ENCODE data around the gene ACP1. TPM values are rescaled to one million over a fixed set of nuclear protein-coding genes. Genes with fewer than 3 reads are reported as not detected.

The ACP1 gene
- polyA plus RNA-seq, 2 of the 4 experiments (the other 2 are of a cell fraction): 204 to 338 TPM

DNA sequence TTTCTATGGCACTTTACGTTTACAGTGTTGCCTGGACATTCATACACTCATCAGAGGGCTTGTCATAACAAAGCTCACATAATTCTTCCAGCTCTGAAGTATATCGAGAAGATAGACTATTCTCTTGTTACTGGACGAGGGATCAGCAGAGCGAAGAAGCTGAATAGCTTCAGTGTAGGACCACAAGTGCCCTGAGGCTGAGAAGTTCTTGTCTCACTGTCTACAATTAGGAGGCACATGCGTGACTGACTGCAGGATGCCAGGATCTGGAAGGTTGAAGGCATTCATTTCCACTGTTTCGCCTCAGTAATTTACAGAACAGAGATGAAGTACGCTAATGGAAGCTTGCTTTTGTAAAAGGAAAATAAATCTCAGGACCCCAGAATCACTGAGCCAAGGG, 10.5 kb upstream of the ACP1 start:
- ChIA-PET CTCF (interaction anchor here (1.2 kb wide), 1 partner anchor 34 kb away, joined by 3 read pairs; the partner anchor contains the start of gene ALKAL2), POLR2A (no interaction called here)
- FAIRE-seq: no peak
- TF ChIP-seq CTCF (IDR thresholded peaks at IDR 0.05) (no peak), CBX2 (IDR thresholded peaks at IDR 0.05; ENCODE audit: borderline replicate concordance, low read depth) (no peak), ZNF302 (CRISPR knock-in tag; IDR thresholded peaks at IDR 0.05) (no peak), HMGXB4 (CRISPR knock-in tag; IDR thresholded peaks at IDR 0.05; ENCODE audit: borderline replicate concordance) (no peak), RARB (CRISPR knock-in tag; IDR thresholded peaks at IDR 0.05) (no peak), CBX8 (IDR thresholded peaks at IDR 0.05) (no peak), NPAS2 (CRISPR knock-in tag; IDR thresholded peaks at IDR 0.05; ENCODE audit: borderline replicate concordance) (no peak), KDM1A (IDR thresholded peaks at IDR 0.05; ENCODE audit: low read depth) (no peak), ZC3H11A (IDR thresholded peaks at IDR 0.05) (no peak), JUNB (IDR thresholded peaks at IDR 0.05) (no peak), ESRRA (IDR thresholded peaks at IDR 0.05; ENCODE audit: borderline replicate concordance, low read length) (no peak), POLR2A (IDR thresholded peaks at IDR 0.05; ENCODE audit: low read length) (no peak), MYC (IDR thresholded peaks at IDR 0.05; ENCODE audit: borderline replicate concordance, low read length) (no peak), HOXB5 (CRISPR knock-in tag; IDR thresholded peaks at IDR 0.05) (no peak), CEBPB (IDR thresholded peaks at IDR 0.05) (no peak), RNF2 (IDR thresholded peaks at IDR 0.05; ENCODE audit: borderline replicate concordance, low read depth) (no peak)
- TF ChIP-seq, protein P1, sequence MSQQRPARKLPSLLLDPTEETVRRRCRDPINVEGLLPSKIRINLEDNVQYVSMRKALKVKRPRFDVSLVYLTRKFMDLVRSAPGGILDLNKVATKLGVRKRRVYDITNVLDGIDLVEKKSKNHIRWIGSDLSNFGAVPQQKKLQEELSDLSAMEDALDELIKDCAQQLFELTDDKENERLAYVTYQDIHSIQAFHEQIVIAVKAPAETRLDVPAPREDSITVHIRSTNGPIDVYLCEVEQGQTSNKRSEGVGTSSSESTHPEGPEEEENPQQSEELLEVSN (IDR thresholded peaks at IDR 0.05; ENCODE audit: borderline replicate concordance, low read depth): no peak
- Histone ChIP-seq H3K27ac (no peak overlapping the region), H3K4me3 (no peak overlapping the region), H3K9me3 (peaks cover 41% of the 10 kb centered on the region), H3K4me1 (no peaks in the 10 kb centered on the region), H3K4me2 (no peak overlapping the region)
- no peak for DNase-seq (ENCODE audit: low read depth in 1 of 2, low spot score in 1 of 2)
- ATAC-seq: no peak
- 62% methylated on average over 7 of the region's 7 CpGs for WGBS (ENCODE audit: missing lambda C conversion rate)

GRCh38 chr2:255195-255594, 9.6 kb upstream of the ACP1 start:
- DNase-seq (ENCODE audit: low read depth in 1 of 2, low spot score in 1 of 2) (no peak), FAIRE-seq (no peak), ATAC-seq (no peak)
- TF ChIP-seq SMC3 (IDR thresholded peaks at IDR 0.05) (no peak), NFE2L2 (conservative IDR thresholded peaks at IDR 0.05; ENCODE audit: low read length) (peak; percentile 41), KDM5A (IDR thresholded peaks at IDR 0.05) (no peak), FOSB (CRISPR knock-in tag; IDR thresholded peaks at IDR 0.05) (no peak)
- TF ChIP-seq, protein P1 (IDR thresholded peaks at IDR 0.05; ENCODE audit: borderline replicate concordance, low read depth): no peak
- TF ChIP-seq, protein P2, sequence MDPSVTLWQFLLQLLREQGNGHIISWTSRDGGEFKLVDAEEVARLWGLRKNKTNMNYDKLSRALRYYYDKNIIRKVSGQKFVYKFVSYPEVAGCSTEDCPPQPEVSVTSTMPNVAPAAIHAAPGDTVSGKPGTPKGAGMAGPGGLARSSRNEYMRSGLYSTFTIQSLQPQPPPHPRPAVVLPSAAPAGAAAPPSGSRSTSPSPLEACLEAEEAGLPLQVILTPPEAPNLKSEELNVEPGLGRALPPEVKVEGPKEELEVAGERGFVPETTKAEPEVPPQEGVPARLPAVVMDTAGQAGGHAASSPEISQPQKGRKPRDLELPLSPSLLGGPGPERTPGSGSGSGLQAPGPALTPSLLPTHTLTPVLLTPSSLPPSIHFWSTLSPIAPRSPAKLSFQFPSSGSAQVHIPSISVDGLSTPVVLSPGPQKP (IDR thresholded peaks at IDR 0.05; ENCODE audit: low read depth, low read length): no peak
- no peak overlapping the region for H3K4me3 ChIP-seq
- ChIA-PET POLR2A (no interaction called here), CTCF (interaction anchor here (0.7 to 1.2 kb wide), 2 partner anchors 8 to 33 kb away, joined by 3 read pairs; partner anchors contain the start of gene ALKAL2)
- H3K9me3 ChIP-seq: peaks cover 51% of the 10 kb centered on the region
- H3K4me2 ChIP-seq: no peak overlapping the region
- H3K4me1 ChIP-seq: no peaks in the 10 kb centered on the region
- WGBS (ENCODE audit: missing lambda C conversion rate): 83% methylated on average over 2 of the region's 2 CpGs
- H3K27ac ChIP-seq: no peak overlapping the region
